GM21367 (cell line): ENCODE measurements around the gene LMAN2L.

Source experiments
- ATAC-seq: cut with Tn5 transposase; IDR thresholded peaks from one replicate; pipeline ENCODE4 v1.9.1; 2021; ENCODE audit not compliant: unreplicated experiment

LMAN2L gene

GRCh38 chr2:96703021-96703751 is 36.7 kb downstream of the LMAN2L start:
- ATAC-seq, result no peak

- ATAC-seq, result no peak
Observed at GRCh38 chr2:96702098-96702785, 37.6 kb downstream of the LMAN2L start.

- ATAC-seq, result no peak
Observed at GRCh38 chr2:96701636-96702035, 38.2 kb downstream of the LMAN2L start.

- ATAC-seq, result no peak
Observed at GRCh38 chr2:96700086-96700485, 39.8 kb downstream of the LMAN2L start.

GRCh38 chr2:96699621-96700020 is 40.2 kb downstream of the LMAN2L start:
- ATAC-seq, result no peak

GRCh38 chr2:96699021-96699420 is 40.8 kb downstream of the LMAN2L start:
- ATAC-seq, result no peak

GRCh38 chr2:96698221-96698861 is 41.5 kb downstream of the LMAN2L start:
- ATAC-seq, result no peak

GRCh38 chr2:96697476-96697875 is 42.4 kb downstream of the LMAN2L start:
- ATAC-seq, result no peak

GRCh38 chr2:96695602-96696001 is 44.3 kb downstream of the LMAN2L start:
- ATAC-seq, result no peak

- no peak for ATAC-seq
Observed at GRCh38 chr2:96694816-96695455, 44.9 kb downstream of the LMAN2L start.

GRCh38 chr2:96694279-96694678 is 45.6 kb downstream of the LMAN2L start:
- no peak for ATAC-seq

GRCh38 chr2:96693286-96694200 is 46.3 kb downstream of the LMAN2L start:
- no peak for ATAC-seq

GRCh38 chr2:96692094-96692971 is 47.5 kb downstream of the LMAN2L start:
- ATAC-seq, result no peak

- no peak for ATAC-seq
Observed at GRCh38 chr2:96691022-96691612, 48.7 kb downstream of the LMAN2L start.

GRCh38 chr2:96690306-96691021 is 49.4 kb downstream of the LMAN2L start:
- ATAC-seq, result no peak

- ATAC-seq, result no peak
Observed at GRCh38 chr2:96689431-96689991, 50.4 kb downstream of the LMAN2L start.

GRCh38 chr2:96688649-96689430 is 51.0 kb downstream of the LMAN2L start:
- no peak for ATAC-seq
